Stimulated activated CD8-positive, alpha-beta memory T cell treated with anti-CD3 and anti-CD28 coated beads, Interleukin-12 subunit alpha, Interleukin-12 subunit beta, amount 100 ng/mL, for 4 hours (primary cell): ENCODE measurements around the gene TWIST2.

Experiments used
- DNase-seq: peaks from one replicate; pipeline ENCODE4 v3.0.0-alpha.2; 2020; ENCODE audit warnings: low read depth

The TWIST2 gene

GRCh38 chr2:238890618-238891456 lies 43.0 kb downstream of the TWIST2 start:
- no peak for DNase-seq

DNA sequence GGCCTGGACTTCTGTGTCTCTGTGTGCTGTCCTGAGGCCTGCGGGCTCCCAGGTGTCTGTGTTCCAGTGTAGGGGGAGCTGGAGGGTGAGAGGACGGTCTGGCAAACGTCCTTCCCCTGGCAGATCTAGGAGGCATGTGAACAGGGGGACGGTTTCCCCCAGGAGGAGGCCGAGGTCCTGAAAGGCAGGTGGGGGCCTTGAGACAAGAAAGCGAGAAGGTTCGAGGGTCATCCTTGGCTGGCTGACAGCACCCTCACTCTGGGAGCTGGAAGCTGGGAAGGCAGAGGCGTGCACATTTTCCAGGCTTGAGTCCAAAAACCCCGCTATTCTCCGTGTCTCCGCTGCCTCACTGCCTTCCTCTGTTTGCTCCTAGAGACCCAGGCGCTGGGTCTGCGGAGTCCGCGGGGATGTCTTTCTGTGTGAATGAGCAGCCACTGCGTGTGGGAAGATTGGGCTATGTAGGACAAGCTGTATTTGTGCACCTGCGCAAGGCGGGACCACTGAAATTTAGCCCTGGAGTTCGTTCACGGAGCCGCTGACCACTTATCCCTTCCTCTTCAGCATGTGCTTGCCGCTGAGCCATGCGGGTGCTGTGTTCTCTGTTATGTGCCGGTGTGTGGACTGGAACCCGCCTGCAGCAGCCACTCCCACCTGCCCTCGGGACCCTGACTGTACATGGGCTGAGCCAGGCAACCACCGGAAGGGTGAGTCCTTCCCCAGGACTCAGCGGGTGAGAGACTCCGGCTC lies 43.7 kb downstream of the TWIST2 start:
- DNase-seq: no peak

- DNase-seq: no peak
These were observed 44.3 kb downstream of the TWIST2 start for GRCh38 chr2:238892204-238892500.

- DNase-seq: no peak
These were observed 44.9 kb downstream of the TWIST2 start for GRCh38 chr2:238892796-238893195.

DNA sequence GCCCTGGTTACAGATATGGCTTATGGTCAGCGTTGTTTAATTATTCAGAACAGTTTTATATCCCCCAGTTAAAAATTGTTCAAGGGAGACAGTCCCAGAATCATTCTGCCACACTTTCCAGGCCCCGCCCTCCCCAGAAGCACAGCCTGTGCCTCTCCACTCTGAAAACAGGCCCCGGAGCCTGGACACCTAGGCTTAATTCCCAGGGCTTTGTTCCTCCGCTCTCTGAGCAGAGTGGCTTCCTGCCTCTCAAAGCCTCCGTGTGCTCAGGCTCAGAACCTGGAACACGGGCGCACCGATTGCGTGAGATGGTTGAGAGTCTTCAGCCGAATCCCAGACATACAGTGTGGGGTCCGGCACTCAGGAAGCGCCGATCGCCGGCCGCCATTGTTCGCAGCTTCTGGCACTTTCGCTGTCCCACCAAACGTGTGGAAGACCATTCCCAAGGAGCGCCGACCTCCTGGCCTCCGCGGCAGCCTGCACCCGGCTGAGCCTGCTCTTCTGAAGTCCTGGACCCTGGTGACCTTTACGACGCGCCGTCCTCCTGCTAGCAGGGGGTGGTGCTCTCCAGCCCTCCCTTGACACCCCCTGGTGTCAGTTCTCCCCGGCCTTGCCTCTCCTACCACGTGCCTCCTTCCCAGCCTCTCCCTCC lies 45.6 kb downstream of the TWIST2 start:
- DNase-seq: no peak

DNA sequence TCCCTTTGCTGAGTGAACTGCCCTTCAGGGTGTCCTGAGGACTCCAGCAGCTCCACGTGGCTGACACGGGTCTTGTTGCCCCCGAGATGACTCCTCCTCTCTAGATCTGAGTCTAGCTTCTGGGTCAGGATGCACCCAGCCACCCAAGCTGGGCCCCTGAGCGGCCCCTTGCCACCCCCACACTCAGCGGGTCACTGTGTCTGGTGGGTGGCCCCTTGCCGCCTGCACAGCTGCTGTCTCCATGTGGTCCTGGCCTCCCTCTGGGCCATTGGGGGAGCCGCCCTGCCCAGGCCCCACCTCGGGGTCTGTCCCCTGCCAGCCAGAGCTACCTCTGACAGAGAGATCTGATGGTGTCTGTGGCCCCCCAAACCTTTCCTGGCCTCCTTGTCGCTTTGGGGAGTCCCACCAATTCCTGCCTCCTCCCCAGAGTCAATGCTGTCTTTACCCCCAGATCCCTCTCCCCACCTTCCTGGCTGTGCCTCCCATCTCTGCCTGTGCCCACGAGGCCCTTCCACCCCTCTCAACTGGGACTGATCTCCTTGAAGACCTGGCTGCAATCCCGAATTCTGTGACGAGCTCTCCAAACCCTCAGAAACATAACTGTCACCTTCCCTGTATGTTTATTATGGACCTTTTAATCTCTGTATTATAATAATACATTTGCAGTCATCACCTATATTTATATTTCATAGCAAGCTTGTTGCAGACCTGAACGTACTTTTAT lies 46.5 kb downstream of the TWIST2 start:
- no peak for DNase-seq

- no peak for DNase-seq
These were observed 47.0 kb downstream of the TWIST2 start for GRCh38 chr2:238894950-238895298.

GRCh38 chr2:238895361-238895882 lies 47.5 kb downstream of the TWIST2 start:
- no peak for DNase-seq

DNA sequence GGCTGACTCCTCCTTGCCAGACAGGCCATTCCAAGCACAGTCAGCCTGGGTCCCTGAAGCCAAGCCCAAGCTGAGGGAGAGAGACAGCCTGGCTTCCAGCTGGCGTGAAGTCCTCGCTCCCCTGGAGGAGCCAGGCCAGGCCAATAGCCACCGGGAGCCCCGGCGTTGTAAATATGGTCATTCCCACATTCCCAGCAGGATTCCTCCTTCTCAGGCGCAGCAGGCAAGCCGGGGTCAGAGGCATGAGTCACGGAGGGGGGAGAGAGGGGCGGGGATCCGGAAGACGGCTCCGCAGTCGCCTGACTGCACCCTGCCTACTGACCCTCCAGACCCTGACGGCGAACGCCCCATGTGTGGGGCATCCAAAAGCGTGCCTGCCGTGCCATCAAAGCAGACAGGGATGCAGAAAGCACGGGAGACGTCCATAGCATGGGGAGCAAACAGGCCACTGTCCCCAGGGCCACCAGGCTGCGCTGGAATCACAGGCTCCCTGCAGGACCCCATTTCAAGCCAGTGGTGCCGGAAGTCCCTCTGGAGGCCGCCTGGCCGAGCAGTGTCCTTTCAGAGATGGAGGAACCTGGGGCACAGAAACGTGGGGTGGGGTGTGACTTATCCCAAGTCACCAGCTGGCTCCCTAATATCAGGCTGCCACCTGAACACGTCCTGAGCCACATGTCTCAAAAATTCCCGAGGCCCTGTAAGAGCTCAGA lies 48.2 kb downstream of the TWIST2 start:
- DNase-seq: no peak

GRCh38 chr2:238896641-238897040 lies 48.8 kb downstream of the TWIST2 start:
- DNase-seq: no peak

GRCh38 chr2:238897122-238897880 lies 49.4 kb downstream of the TWIST2 start:
- no peak for DNase-seq

DNA sequence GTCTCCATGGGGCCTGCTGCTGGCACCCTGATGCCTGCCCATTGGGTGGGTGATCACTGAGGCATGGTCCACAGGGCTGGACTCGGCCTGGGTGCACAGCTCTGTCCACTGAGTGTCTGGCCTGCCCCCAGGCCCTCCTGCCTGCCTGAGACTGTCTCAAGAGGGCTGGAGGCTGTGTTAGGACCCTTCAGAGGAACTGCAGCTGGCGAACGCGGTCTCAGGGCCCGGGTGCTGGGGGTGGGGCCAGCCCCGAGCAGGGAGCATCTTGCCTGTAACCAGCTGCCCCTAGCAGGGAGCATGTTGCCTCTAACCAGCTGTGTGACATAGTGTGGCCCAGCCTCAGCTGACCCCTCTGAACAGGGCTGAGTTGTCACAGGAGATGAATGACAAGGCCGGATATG lies 50.0 kb downstream of the TWIST2 start:
- no peak for DNase-seq

- DNase-seq: no peak
These were observed 50.8 kb downstream of the TWIST2 start for GRCh38 chr2:238898534-238899281.

DNA sequence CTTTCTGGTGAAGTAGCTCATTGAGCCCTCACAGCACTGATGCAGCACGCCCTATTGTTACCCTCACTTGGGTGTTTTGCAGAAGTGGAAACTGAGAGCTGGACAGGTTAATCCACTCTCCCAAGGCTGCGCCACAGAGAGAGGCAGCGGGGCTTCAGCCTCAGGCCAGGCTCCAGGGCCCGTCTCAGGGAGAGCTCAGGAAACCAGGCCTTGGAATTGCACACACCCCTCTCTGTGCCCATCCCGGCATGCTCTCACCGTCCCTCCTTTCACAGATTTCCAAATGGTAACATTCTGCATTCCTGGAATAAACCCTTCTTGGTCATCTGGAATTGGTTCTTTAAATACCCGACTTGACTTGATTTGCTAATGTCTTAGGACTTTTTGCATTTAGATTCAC lies 51.5 kb downstream of the TWIST2 start:
- DNase-seq: no peak

- no peak for DNase-seq
These were observed 52.6 kb downstream of the TWIST2 start for GRCh38 chr2:238900511-238900910.

- no peak for DNase-seq
These were observed 53.7 kb downstream of the TWIST2 start for GRCh38 chr2:238901461-238902057.

DNA sequence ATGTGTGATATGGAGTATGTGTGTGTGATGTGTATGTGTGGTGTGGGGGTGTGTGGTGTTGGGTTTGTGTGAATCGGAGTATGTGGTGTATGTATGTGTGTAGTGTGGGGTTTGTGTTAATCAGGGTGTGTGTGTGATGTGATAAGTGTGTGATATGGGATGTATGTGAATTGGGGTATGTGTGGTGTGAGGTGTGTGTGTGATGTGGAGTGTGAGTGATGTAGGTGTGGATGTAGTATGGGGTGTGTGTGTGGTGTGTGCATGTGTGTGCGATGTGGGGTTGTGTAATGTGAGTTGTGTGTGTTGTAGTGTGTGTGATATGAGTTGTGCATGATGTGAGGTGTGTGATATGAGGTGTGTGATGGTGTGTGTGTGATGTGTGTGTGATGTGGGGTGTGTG lies 54.4 kb downstream of the TWIST2 start:
- DNase-seq: no peak

DNA sequence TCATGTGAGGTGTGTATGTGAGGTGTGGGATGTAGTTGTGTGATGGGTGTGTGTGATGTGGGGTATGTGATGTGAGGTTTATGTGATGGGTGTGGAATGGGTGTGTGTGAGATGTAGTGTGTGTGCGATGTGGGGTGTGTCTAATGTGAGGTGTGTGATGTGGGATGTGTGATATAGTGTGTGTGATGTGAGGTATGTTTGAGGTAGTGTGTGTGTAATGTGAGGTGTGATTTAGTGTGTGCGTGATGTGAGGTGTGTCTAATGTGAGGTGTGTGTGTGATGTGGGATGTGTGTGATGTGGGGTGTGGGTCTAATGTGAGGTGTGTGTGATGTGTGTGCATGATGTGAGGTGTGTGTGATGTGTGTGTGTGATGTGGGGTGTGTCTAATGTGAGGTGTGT lies 55.3 kb downstream of the TWIST2 start:
- DNase-seq: no peak

- no peak for DNase-seq
These were observed 56.3 kb downstream of the TWIST2 start for GRCh38 chr2:238904177-238904576.

DNA sequence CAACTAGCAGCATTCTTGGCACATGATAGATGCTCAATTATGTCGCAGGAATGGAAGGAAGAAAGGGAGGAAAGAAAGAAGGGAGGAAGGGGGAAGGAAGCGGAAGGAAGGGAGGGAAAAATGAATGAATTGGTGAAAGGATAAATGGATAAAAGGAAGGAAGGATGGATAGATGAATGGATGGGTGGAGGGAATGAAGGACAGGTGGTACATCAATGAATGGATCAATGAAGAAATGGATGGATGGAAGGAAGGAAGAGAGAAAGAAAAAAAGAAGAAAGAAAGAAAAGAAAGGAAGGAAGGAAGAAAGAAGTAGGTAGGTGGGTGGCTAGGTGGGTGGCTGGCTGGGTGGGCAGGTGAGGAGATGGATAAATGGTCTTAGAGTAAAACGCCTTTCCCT lies 56.8 kb downstream of the TWIST2 start:
- DNase-seq: no peak
